ENCODE measurements around the gene FER1L5. TPM values are rescaled to one million over a fixed set of nuclear protein-coding genes. Genes with fewer than 3 reads are reported as not detected.

FER1L5 gene
- total and polyA plus RNA-seq, 2 of the 8 experiments (the other 6 are each of a cell fraction or from before 2014, with no cell fraction given), result 0.23 to 0.88 TPM

DNA sequence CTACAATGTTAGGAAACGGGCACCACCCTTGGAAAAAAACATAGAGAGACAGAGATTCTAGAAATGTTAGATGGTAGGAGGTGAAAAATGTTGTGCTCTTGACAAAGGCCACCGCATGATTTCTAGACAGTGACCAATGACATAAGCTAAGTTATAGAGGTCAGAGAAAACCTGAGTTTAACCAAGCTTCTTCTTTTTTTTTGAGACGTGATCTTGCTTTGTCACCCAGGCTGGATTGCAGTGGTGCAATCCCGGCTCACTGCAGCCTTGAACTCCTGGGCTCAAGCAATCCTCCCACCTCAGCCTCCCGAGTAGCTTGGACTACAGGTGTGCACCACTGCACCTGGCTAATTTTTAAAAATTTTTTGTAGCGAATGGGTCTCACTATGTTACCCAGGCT is 13.0 kb downstream of the FER1L5 start:
- no peak overlapping the region for H2AFZ ChIP-seq (ENCODE audit: low read length)
- no peak overlapping the region for H2BK20ac ChIP-seq (ENCODE audit: low read length)
- DNase-seq (ENCODE audit: low read depth in 1 of 2, low spot score in 2 of 2) (no peak), FAIRE-seq (no peak)
- H3K4me2 ChIP-seq (ENCODE audit: insufficient read depth in 1 of 2, low read depth in 2 of 2, low read length in 2 of 2), result no peak overlapping the region
- H3K4ac ChIP-seq (replicated peaks; ENCODE audit: insufficient read length, low read depth, low read length), result no peak overlapping the region
- no peak overlapping the region for H4K91ac ChIP-seq (replicated peaks; ENCODE audit: insufficient read length, low read length)
- no peak overlapping the region for H4K8ac ChIP-seq (ENCODE audit: extremely low read depth, insufficient read depth, low read length)
- no peaks in the 10 kb centered on the region for H4K20me1 ChIP-seq (replicated peaks in 1 of 2; ENCODE audit: control insufficient read depth in 1 of 2, insufficient read depth in 2 of 2, low read length in 2 of 2)
- H3K9me3 ChIP-seq (ENCODE audit: insufficient read depth in 2 of 2, low read depth in 1 of 2, low read length in 1 of 2), result no peaks in the 10 kb centered on the region
- H2BK15ac ChIP-seq (ENCODE audit: low read length), result no peak overlapping the region
- no peak overlapping the region for H3K9ac ChIP-seq (replicated peaks in 1 of 4; ENCODE audit: extremely low read depth in 1 of 4, low read depth in 3 of 4, low read length in 3 of 4)
- ChIA-PET CTCF (ENCODE audit: partially characterized antibody) (no interaction called here), POLR2A (ENCODE audit: partially characterized antibody) (interaction anchor here (0.6 to 1.0 kb wide), 4 partner anchors 10 to 102 kb away, joined by 3 to 4 read pairs (median 3); no protein-coding TSS in a partner anchor)
- no peaks in the 10 kb centered on the region for H3K79me1 ChIP-seq (ENCODE audit: low read depth, low read length)
- H3K27ac ChIP-seq (ENCODE audit: low read depth, low read length), result no peak overlapping the region
- 95% methylated on average over 6 of the region's 6 CpGs; no CpG with 5 or more reads in 1 of the 2 experiments for WGBS, 2 experiments (ENCODE audit: extremely low coverage in 1 of 2, insufficient coverage in 1 of 2, insufficient read length in 1 of 2, insufficient replicate concordance in 2 of 2, low coverage in 1 of 2, low lambda C conversion rate in 2 of 2, missing lambda C conversion rate in 1 of 2)
- no peak overlapping the region for H3K18ac ChIP-seq (ENCODE audit: extremely low read depth, low read length)
- no peak overlapping the region for H2BK120ac ChIP-seq (replicated peaks; ENCODE audit: low read depth, low read length)
- H3K4me3 ChIP-seq (ENCODE audit: extremely low read depth in 1 of 4, insufficient read depth in 2 of 4, low read depth in 3 of 4, low read length in 4 of 4), result no peak overlapping the region
- H3K36me3 ChIP-seq (ENCODE audit: control insufficient read depth in 2 of 4, insufficient read depth in 4 of 4, low read length in 3 of 4), result no peaks in the 10 kb centered on the region
- H3K56ac ChIP-seq (replicated peaks; ENCODE audit: insufficient read length, low read depth, low read length), result no peak overlapping the region
- no peak overlapping the region for H2AK5ac ChIP-seq (ENCODE audit: low read depth, low read length)
- H4K5ac ChIP-seq (ENCODE audit: insufficient read length, low read depth, low read length), result no peak overlapping the region
- no peak overlapping the region for H2BK5ac ChIP-seq (ENCODE audit: low read depth, low read length)
- H3K27me3 ChIP-seq (replicated peaks in 1 of 4; ENCODE audit: control insufficient read depth in 3 of 4, extremely low read depth in 1 of 4, insufficient read depth in 3 of 4, low read length in 3 of 4), result no peaks in the 10 kb centered on the region
- no peak overlapping the region for H3K23ac ChIP-seq (ENCODE audit: insufficient read length)
- H3K4me1 ChIP-seq (replicated peaks in 1 of 4; ENCODE audit: control insufficient read depth in 3 of 4, insufficient read depth in 4 of 4, low read length in 3 of 4), result no peaks in the 10 kb centered on the region
- no peak for TF ChIP-seq BCL11A (IDR thresholded peaks at IDR 0.05; ENCODE audit: low read depth in 2 of 2, low read length in 2 of 2)
- TF ChIP-seq RFX5 (IDR thresholded peaks at IDR 0.05; ENCODE audit: borderline replicate concordance, low read depth, low read length), result no peak
- no peak for TF ChIP-seq SP2 (IDR thresholded peaks at IDR 0.05; ENCODE audit: low read length)
- TF ChIP-seq HDAC2 (IDR thresholded peaks at IDR 0.05; ENCODE audit: borderline replicate concordance in 1 of 2, low read depth in 2 of 2, low read length in 2 of 2), result no peak
- no peak for TF ChIP-seq PHF8 (conservative IDR thresholded peaks at IDR 0.05; ENCODE audit: low read depth, low read length)
- no peak for TF ChIP-seq RNF2 (IDR thresholded peaks at IDR 0.05; ENCODE audit: borderline replicate concordance, low read depth, low read length, missing control alignments, poor library complexity, severe bottlenecking)
- TF ChIP-seq RAD21 (IDR thresholded peaks at IDR 0.05 in 1 of 2, conservative IDR thresholded peaks at IDR 0.05 in 1 of 2; ENCODE audit: low read depth in 2 of 2, low read length in 2 of 2), result no peak
- no peak for TF ChIP-seq TAF7 (optimal IDR thresholded peaks at IDR 0.05; ENCODE audit: borderline replicate concordance, low read depth, low read length)
- no peak for TF ChIP-seq TAF1 (IDR thresholded peaks at IDR 0.05; ENCODE audit: low read depth, low read length)
- TF ChIP-seq GABPA (IDR thresholded peaks at IDR 0.05; ENCODE audit: borderline replicate concordance, insufficient read depth, low read length), result no peak
- H3K79me2 ChIP-seq (ENCODE audit: control insufficient read depth in 1 of 2, insufficient read depth in 2 of 2, low read length in 2 of 2), result no peaks in the 10 kb centered on the region
- H3K14ac ChIP-seq (ENCODE audit: insufficient read length), result no peak overlapping the region
- no peak overlapping the region for H2BK12ac ChIP-seq (ENCODE audit: low read depth, low read length)
- H3K23me2 ChIP-seq (ENCODE audit: low read depth, low read length), result no peaks in the 10 kb centered on the region
